Muscle of arm (tissue), 12 donors: Measurements from ENCODE around the gene ATF3. TPM values are rescaled to one million over a fixed set of nuclear protein-coding genes. Genes with fewer than 3 reads are reported as not detected.
"Not testable (repeated sequence)": the region's sequence is repeated elsewhere in the genome, so short reads cannot be mapped to it uniquely, and the experiment has no call there.

Source experiments
- DNase-seq: peaks from one replicate; pipeline ENCODE4 v3.0.0-alpha.2; 2013
- polyA plus RNA-seq, 12 donors: library from polyadenylated mRNA; unstranded; fragments of 120-200 nt; gene quantifications; one replicate each; pipeline ENCODE4 v1.2.1, GENCODE V29; 2013; ENCODE audit not compliant: insufficient read length in 12 of 12

Gene ATF3
- polyA plus RNA-seq, 12 donors, result 11.9 to 120 (median 48.5) TPM; not detected in 1

DNA sequence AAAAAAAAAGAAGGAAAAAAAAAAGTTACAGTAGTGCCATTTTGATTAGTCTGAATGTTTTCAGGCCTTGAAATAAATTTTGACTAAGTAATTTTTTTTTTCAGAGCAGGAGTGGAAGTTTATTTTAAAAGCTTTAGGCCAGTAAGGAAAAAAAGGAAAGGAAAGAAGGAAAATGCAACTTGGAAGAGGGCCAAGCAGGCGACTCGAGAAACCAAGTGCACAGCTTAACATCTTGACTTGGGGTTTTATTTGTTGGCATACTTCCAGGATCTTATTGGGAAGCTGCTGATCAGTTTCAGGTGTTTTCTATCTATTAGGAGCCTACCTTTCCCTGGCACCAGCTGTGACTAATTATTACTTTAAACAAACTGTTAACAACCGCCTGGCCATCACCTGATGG, 41.7 kb downstream of the ATF3 start:
- DNase-seq, result no peak

- no peak for DNase-seq
Measured at GRCh38 chr1:212651521-212651920, 43.0 kb downstream of the ATF3 start.

- DNase-seq, result no peak
Measured at GRCh38 chr1:212651977-212652376, 43.4 kb downstream of the ATF3 start.

DNA sequence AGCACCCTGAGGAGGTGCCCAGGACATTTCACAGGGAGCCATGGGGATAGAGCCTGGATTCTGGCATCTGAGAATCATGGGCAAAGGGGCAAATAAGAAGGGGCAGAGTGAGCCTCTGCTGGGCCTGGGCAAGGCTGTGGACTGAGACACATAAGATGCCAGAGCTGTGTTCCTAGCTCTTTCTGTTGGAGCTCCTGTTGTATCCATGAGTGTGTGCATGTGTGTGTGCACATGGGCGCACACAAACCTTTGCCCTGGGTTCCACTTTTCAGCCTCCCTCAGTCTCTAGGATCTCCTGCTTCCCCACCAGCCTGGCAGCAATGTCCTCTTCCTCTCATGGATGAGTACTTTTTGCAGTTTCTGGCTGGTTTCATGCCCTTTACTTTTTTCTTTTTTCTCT, 44.0 kb downstream of the ATF3 start:
- no peak for DNase-seq

DNA sequence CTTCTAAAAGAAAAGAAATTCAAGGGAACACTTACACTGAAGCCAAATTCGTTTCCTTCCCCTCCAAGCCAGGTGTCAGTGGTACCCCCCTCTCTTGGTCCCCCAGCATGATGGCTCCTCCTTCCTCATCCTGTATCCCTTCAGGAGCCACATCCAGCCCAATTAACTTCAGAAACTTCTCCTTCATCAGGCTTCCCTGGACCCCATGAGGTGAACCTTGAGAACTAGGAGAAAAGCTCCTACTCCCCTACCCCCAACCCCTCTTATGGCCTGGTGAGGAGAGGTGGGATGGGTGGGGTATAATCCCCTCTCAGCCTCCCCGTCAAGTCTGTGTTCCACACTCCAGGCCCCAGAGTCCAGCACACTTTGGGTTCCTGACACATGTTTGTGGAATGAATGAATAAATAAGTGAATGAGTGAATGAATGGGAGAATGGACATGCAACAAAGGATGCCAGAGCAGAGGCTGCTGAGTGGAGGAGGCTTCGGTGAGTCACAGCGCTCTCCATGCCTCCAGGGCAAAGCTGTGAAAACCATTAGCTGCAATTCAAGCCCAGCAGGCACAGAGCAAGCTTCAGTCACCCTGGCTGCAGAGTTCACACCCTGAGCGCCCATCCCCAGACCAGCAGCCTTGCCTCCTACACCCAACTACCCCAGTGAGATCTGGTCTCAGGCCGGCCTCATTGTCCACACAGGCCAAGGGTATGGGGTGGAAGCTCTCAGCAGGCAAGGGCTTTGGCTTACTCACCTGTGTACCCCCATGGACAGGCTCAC, 47.3 kb downstream of the ATF3 start:
- no peak for DNase-seq

DNA sequence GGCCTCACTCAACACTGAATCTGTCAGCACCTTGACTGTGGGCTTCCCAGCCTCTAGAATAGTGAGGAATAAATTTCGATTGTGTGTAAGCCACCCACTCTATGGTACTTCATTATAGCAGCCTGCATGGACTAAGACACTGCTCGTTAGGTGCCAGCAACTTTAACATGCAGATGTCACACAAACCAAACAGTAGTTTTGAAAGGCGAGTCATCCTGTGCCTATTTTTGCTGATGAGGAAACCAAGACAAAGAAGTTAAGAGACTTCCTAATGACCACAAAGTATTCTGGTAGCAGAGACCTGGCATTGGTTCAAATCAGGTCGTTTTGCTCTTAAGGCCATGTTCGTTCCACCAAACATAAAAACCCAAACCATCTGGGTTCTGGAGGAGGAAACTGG, 48.2 kb downstream of the ATF3 start:
- no peak for DNase-seq

DNA sequence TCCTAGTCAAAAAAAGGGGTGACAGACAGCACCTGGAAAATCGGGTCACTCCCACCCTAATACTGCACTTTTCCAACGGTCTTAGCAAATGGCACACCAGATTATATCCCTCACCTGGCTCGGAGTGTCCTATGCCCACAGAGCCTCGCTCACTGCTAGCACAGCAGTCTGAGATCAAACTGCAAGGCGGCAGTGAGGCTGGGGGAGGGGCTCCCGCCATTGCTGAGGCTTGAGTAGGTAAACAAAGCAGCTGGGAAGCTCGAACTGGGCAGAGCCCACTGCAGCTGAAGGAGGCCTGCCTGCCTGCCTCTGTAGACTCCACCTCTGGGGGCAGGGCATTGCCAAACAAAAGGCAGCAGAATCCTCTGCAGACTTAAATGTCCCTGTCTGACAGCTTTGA, 49.7 kb downstream of the ATF3 start:
- DNase-seq, result not testable (repeated sequence)

DNA sequence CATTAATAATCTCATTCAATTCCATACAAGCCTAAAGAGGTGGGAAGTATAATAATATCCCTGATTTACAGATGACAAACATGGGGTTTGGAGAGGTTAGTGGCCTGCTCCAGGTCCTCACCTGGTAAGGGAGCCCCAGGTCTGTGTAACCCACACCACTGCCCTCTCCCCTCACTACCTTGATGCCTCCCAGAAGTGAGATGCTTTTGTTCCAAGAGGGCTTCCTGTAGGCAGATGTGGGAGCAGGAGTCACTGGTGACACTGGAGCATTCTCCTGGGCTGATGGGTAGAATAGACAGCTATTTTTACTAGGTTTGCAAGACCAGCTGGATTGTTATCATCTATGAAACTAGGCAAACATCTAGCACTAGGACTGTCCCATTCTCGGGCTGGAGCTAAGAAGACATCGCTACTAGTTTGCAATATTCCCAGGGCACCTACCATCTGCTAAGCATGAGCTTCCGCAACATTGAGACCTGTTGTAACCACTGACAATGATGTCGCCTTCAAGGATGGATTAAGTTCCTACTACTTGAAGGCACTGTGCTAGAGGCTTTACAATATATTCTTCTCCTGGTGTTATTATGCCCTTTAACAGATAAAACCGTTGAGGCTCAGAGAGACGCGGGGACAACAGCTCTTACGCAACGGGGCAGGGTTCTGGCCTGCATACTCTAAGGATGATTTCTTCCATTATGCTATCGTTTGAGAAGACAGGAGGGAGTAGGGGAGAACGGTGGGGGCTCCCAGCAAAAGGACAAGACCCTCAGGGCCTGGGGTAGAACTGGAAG, 56.0 kb downstream of the ATF3 start:
- DNase-seq, result no peak

GRCh38 chr1:212665241-212666115, 56.9 kb downstream of the ATF3 start:
- DNase-seq, result peak; percentile 89

GRCh38 chr1:212666116-212666775, 57.7 kb downstream of the ATF3 start:
- DNase-seq, result no peak

GRCh38 chr1:212667223-212668139, 58.9 kb downstream of the ATF3 start:
- peak; percentile 80 for DNase-seq

DNA sequence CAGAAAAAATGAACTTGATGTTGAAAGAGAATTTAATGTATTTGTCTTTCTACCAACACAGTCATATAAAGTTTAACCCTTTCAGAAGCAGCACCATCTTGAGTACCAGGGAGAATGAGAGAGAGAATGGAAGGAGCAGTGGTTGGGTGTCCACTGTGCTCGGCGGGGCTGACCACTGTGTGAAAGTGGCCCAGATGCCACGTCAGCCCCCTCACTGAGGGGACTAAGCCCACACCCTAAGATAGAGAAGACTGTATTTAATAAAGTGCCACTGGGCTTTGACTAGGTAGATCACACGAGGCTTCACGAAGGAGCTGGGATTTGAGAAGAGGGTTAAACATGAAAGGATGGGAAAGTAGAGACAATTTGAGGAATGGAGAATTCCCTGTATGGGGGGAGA, 59.9 kb downstream of the ATF3 start:
- no peak for DNase-seq

DNA sequence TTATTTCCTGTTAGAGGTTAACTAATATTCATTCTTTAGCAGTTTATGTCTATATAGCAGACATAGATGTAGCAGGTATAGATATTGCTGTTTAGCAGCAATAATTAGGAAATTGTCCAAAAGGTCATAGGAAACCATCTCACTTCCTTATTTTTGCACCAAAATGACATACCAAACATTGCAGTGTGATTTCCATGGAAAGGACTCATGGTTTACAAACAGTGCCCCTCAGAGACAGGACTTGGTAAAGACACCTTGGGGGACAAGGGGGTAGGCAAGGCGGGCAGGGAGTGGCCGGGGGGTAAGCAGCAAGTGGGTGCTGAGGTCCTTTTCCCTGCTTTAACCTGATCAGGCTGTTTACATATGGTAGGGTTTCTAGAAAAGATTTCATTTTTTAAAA, 60.5 kb downstream of the ATF3 start:
- no peak for DNase-seq

GRCh38 chr1:212669600-212669999, 61.0 kb downstream of the ATF3 start:
- no peak for DNase-seq

DNA sequence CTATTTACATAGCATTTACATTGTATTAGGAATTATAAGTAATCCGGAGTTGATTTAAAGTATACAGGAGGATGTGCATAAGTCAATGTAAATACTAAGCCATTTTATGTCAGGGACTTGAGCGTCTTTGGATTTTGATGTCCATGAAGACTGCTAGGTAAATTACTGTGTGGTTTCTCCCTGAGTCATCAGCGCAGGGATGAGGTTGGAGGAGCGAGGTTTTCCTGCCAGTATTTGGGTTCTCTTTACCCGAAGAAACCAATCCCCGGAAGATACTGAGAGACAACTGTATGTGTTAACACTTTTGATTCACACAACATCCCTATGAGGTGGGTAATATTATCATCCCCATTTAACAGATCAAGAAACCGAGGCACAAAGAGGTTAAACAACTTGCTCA, 61.7 kb downstream of the ATF3 start:
- DNase-seq, result no peak

Other genes with a start within 250 kb of the ATF3 start
- 1 to 10 TPM in 10 of 12 donors, not detected in 2; 5.9 to 9.1 (median 8.0) TPM for gene PACC1, start 193.9 kb upstream of the ATF3 start, polyA plus RNA-seq
- 10 to 100 TPM in 11 of 12 donors, not detected in 1; 45.5 to 94.0 (median 76.7) TPM for gene NENF, start 175.8 kb upstream of the ATF3 start, polyA plus RNA-seq
- gene BATF3, start 91.1 kb downstream of the ATF3 start, polyA plus RNA-seq, result 1 to 10 TPM in 8 of 12 donors, under 1 TPM in 2, not detected in 2; 0.64 to 3.3 (median 1.6) TPM
- gene NSL1, start 183.0 kb downstream of the ATF3 start, polyA plus RNA-seq, result 10 to 100 TPM in 11 of 12 donors, not detected in 1; 30.0 to 42.9 (median 33.0) TPM
- gene TATDN3, start 183.1 kb downstream of the ATF3 start, polyA plus RNA-seq, result 10 to 100 TPM in 10 of 12 donors, 1 to 10 TPM in 1, not detected in 1; 9.6 to 27.0 (median 11.6) TPM
- gene SPATA45, start 238.9 kb downstream of the ATF3 start, polyA plus RNA-seq, result under 1 TPM in 5 of 12 donors, not detected in 7; 0.33 to 0.94 (median 0.57) TPM
- 10 to 100 TPM in 6 of 12 donors, 1 to 10 TPM in 6; 5.8 to 70.1 (median 9.7) TPM for gene FLVCR1, start 249.5 kb downstream of the ATF3 start, polyA plus RNA-seq